T-cell (primary cell): ENCODE data around the gene IPO5. TPM values are rescaled to one million over a fixed set of nuclear protein-coding genes. Genes with fewer than 3 reads are reported as not detected.

Source experiments
- total RNA-seq, 35 experiments: library from RNA in 6 of 35; stranded (reverse) in 6 of 35; fragments of 120-200 nt in 1 of 35; gene quantifications; one replicate each; pipeline versions ENCODE4 v1.2.1 to v1.2.4 and lab custom pipeline; 2013 to 2026

Gene IPO5
- total RNA-seq, 5 donors from 2014 or later (not counting 1 experiment from before 2014, with no cell fraction given): 70.7 to 81.6 (median 75.7) TPM

Other genes starting within 250 kb of the IPO5 start
- gene FARP1, start 189.4 kb downstream of the IPO5 start, total RNA-seq: 1 to 10 TPM in 3 of 5 donors, under 1 TPM in 2; 0.51 to 2.0 (median 1.0) TPM
- gene RNF113B, start 223.6 kb downstream of the IPO5 start, total RNA-seq: not detected